A673 (cell line): Measurements from ENCODE around the gene NOM1. TPM values are rescaled to one million over a fixed set of nuclear protein-coding genes. Genes with fewer than 3 reads are reported as not detected.
"Not testable (repeated sequence)": the region's sequence is repeated elsewhere in the genome, so short reads cannot be mapped to it uniquely, and the experiment has no call there.

Source experiments
- BruUV-seq: library from RNA; stranded (reverse); fragments of 400-500 nt; replicated peaks from 2 replicates; lab custom pipeline; 2021; lab: Mats Ljungman, UMichigan
- CTCF ChIA-PET: fragments of 300-600 bp; sonication (Branson Sonifier 250); formaldehyde crosslinking; loops from one replicate; lab custom pipeline; 2022; ENCODE audit warnings: antibody characterized with exemption; lab: Charles Lee
- POLR2A ChIA-PET: fragments of 300-600 bp; sonication (Branson Sonifier 250); formaldehyde crosslinking; loops from one replicate; lab custom pipeline; 2022; ENCODE audit warnings: antibody characterized with exemption; ENCODE audit not compliant: low non-redundant PET; lab: Charles Lee
- DNase-seq: peaks from one replicate; pipeline ENCODE4 v3.0.0-alpha.2; 2015; ENCODE audit warnings: low spot score
- H3K27ac ChIP-seq: fragments of 200-600 bp; sonication (generic); 2 replicates; pipeline ENCODE4 v1.5.1; 2016; ENCODE audit warnings: mixed run types, low read depth, mild to moderate bottlenecking, mixed read lengths, antibody characterized with exemption, low read length; ENCODE audit not compliant: poor library complexity, severe bottlenecking
- H3K27me3 ChIP-seq: fragments of 200-600 bp; sonication (generic); replicated peaks from 2 replicates; pipeline ENCODE4 v1.6.1; 2017; ENCODE audit warnings: mixed run types, low read depth, mild to moderate bottlenecking, mixed read lengths, antibody characterized with exemption, low read length; ENCODE audit not compliant: insufficient read depth, poor library complexity
- H3K36me3 ChIP-seq: fragments of 200-600 bp; sonication (generic); 2 replicates; pipeline ENCODE4 v1.6.1; 2016; ENCODE audit warnings: mixed run types, mild to moderate bottlenecking, mixed read lengths, antibody characterized with exemption, low read length; ENCODE audit not compliant: insufficient read depth, poor library complexity, severe bottlenecking
- H3K4me1 ChIP-seq: fragments of 200-600 bp; sonication (generic); 2 replicates; pipeline ENCODE4 v1.6.1; 2017; ENCODE audit warnings: mixed run types, mild to moderate bottlenecking, mixed read lengths, antibody characterized with exemption, low read length; ENCODE audit not compliant: insufficient read depth, poor library complexity, severe bottlenecking
- H3K4me3 ChIP-seq: fragments of 200-600 bp; sonication (generic); 2 replicates; pipeline ENCODE4 v1.5.1; 2016; ENCODE audit warnings: low read depth, mixed run types, mild to moderate bottlenecking, mixed read lengths, low read length; ENCODE audit not compliant: poor library complexity, severe bottlenecking
- H3K9me3 ChIP-seq: fragments of 200-600 bp; sonication (generic); 2 replicates; pipeline ENCODE4 v1.6.1; 2016; ENCODE audit warnings: mixed run types, low read depth, mild to moderate bottlenecking, mixed read lengths, antibody characterized with exemption, low read length; ENCODE audit not compliant: poor library complexity, severe bottlenecking
- CTCF ChIP-seq: fragments of 300-800, 200-600 bp; sonication (generic); conservative IDR thresholded peaks from 2 replicates; pipeline ENCODE4 v1.5.1; 2017; ENCODE audit warnings: low read depth, mild to moderate bottlenecking, antibody characterized with exemption, low read length, moderate library complexity, mixed read lengths
- EZH2 ChIP-seq: fragments of 200-600 bp; sonication (generic); IDR thresholded peaks from 2 replicates; pipeline ENCODE4 v1.6.1; 2017; ENCODE audit warnings: borderline replicate concordance, low read depth, mild to moderate bottlenecking, mixed read lengths, antibody characterized with exemption, low read length; ENCODE audit not compliant: poor library complexity, severe bottlenecking
- intact Hi-C: fragments of 100-400 bp; cut with micrococcal nuclease; formaldehyde crosslinking; loops from one replicate; pipeline ENCODE4 v1.10.0; 2022; ENCODE audit not compliant: unreplicated experiment
- total RNA-seq: library from RNA; stranded (reverse); gene quantifications from 2 replicates; pipeline ENCODE4 v1.2.3, GENCODE V29; 2021

The NOM1 gene
- total RNA-seq, 1 experiment from 2014 or later: 34.1 TPM

- peak overlapping the region; percentile 6 for H3K27ac ChIP-seq
- H3K9me3 ChIP-seq: no peaks in the 10 kb centered on the region
- ChIA-PET CTCF (no interaction called here), POLR2A (no interaction called here)
- peaks cover 9% of the 10 kb centered on the region for H3K4me1 ChIP-seq
- no peaks in the 10 kb centered on the region for H3K27me3 ChIP-seq
- no peaks in the 10 kb centered on the region for H3K36me3 ChIP-seq
- no peak for TF ChIP-seq EZH2
- no peak for TF ChIP-seq CTCF
- peak; percentile 68 for DNase-seq
- H3K4me3 ChIP-seq: no peak overlapping the region
- intact Hi-C loops: no loop called here
- BruUV-seq: no TSS peak
These were observed 17.5 kb upstream of the NOM1 start for GRCh38 chr7:156932006-156932405.

GRCh38 chr7:156935250-156935649 lies 14.3 kb upstream of the NOM1 start:
- DNase-seq: no peak
- Histone ChIP-seq H3K27ac (no peak overlapping the region), H3K4me1 (peaks cover 9% of the 10 kb centered on the region), H3K36me3 (no peaks in the 10 kb centered on the region), H3K9me3 (no peaks in the 10 kb centered on the region), H3K27me3 (no peaks in the 10 kb centered on the region), H3K4me3 (no peak overlapping the region)
- POLR2A ChIA-PET: no interaction called here
- BruUV-seq: no TSS peak
- intact Hi-C loops: no loop called here
- no peak for TF ChIP-seq EZH2
- TF ChIP-seq CTCF: no peak
- CTCF ChIA-PET: no interaction called here

- H3K9me3 ChIP-seq, intact Hi-C loops, H3K4me1 ChIP-seq, H3K27me3 ChIP-seq, H3K4me3 ChIP-seq, BruUV-seq, DNase-seq, H3K36me3 ChIP-seq, CTCF ChIA-PET, H3K27ac ChIP-seq, POLR2A ChIA-PET: not testable (repeated sequence)
These were observed 12.7 kb upstream of the NOM1 start for GRCh38 chr7:156936766-156937165.

- H3K27ac ChIP-seq: no peak overlapping the region
- BruUV-seq: no TSS peak
- no peak for DNase-seq
- H3K4me1 ChIP-seq: no peaks in the 10 kb centered on the region
- H3K36me3 ChIP-seq: no peaks in the 10 kb centered on the region
- H3K27me3 ChIP-seq: no peaks in the 10 kb centered on the region
- CTCF ChIA-PET: no interaction called here
- TF ChIP-seq CTCF: no peak
- TF ChIP-seq EZH2: no peak
- POLR2A ChIA-PET: no interaction called here
- H3K4me3 ChIP-seq: no peak overlapping the region
- no peaks in the 10 kb centered on the region for H3K9me3 ChIP-seq
- intact Hi-C loops: no loop called here
These were observed 8.9 kb upstream of the NOM1 start for GRCh38 chr7:156940421-156941122.
